ENCODE measurements around the gene SLC1A4.
A peak's percentile ranks its signal among the peaks of the same experiment; 100 is the strongest.
"Not testable (repeated sequence)": the region's sequence is repeated elsewhere in the genome, so short reads cannot be mapped to it uniquely, and the experiment has no call there.

SLC1A4 gene

DNA sequence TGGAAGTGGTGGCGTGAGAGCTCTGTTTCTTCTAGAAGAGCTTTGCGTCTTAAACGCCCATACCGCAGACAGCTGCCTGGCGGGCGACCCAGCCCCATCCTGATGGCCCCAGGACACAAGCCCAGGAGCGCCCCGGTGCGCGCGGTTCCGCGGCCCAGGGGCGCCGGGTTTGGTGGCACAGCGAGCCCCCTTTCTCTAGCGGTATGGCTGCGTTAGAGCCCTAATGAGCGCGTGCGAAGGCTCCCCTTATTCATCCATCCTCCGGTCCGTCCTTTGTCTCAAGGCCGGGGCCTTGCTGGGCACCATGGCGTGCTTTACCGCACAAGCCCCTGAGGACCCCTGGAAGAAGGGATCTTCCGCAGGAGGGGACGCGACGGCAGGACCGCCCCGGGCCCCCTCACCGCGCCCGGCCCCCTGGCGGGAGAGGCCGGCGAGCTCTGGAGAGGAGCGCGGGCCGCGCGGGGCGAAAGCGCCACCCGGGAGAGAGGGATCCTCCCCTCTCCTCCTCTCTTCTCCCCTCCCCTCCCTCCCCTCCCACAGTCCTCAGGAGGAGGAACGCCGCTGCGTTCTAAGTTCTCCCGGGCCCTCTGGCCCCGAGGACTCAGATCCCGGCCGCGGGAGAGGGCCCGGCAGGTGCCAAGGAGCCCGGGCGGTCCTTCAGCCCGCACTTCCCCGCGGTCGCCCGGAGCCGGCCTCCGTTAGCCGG is 626 bp upstream of the SLC1A4 start:
- peak; percentile 80 for DNase-seq
- in situ Hi-C loops (cut with MboI; ENCODE audit: low pct_unique_long_range_greater_than_20kb, low sequenced_read_pairs): no loop called here

DNA sequence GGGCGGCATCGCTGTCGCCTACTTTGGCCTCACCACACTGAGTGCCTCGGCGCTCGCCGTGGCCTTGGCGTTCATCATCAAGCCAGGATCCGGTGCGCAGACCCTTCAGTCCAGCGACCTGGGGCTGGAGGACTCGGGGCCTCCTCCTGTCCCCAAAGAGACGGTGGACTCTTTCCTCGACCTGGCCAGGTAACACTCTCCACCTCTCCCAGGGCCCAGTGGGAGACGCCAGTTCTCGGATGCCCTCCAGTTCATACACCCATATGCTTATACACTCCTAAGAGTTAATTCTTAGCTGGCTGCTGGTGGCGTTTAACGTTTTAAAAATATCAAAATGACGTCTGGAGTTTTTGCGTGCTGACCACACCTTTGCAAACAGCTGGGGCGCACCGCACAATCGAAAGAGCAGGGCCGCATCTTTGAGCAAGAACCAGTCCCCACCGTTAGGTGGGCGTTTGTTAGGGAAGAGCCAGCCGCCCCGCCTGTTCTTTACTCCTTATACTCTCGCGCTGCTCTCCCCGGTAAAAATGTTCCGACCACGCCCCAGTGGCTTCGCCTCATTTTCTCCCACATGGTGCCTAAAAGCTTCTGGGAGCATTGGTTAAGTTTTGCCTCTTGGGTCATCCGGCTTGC is 899 bp downstream of the SLC1A4 start:
- no peak for DNase-seq
- in situ Hi-C loops (cut with MboI; ENCODE audit: low pct_unique_long_range_greater_than_20kb, low sequenced_read_pairs): no loop called here

DNA sequence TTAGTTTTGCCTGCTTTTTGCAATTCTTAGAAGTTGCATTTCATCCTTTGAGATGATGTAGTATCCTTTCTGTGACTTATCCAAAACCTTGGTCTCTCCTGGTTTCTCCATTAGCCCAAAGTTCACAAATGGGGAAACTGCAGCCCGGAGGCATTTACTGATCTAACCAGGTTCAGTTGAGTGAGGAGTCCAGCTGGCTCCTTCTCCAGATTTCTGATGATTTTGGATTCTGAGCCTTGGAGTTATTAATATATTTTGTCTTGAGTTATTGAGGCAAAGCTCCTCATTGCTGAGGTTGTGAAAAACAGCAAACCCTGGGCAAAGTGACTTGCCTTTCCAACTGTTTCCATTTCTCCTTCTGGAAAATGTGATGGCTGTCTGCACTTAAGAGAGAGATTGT is 1.7 kb downstream of the SLC1A4 start:
- no peak for DNase-seq
- in situ Hi-C loops (cut with MboI; ENCODE audit: low pct_unique_long_range_greater_than_20kb, low sequenced_read_pairs): no loop called here

DNA sequence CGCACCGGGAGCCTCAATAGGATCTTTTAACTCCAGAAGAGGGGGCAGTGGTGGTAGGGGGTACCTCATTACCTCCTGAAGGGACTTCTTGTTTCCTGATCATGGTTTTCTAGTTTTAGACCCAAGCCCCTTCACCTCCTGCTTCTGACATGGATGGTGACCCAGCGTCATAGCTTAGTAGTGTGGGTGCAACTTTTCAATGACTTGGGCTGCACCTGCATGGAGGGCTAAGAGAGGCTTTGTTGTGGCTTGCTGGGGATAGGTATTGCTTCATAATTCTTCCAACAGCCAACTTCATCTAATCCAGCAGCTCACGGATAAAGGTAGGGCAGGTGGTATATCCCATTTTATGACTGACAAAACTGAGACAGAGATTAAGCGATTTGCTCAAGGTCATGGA is 3.0 kb downstream of the SLC1A4 start:
- in situ Hi-C loops (cut with MboI; ENCODE audit: low pct_unique_long_range_greater_than_20kb, low sequenced_read_pairs): no loop called here
- DNase-seq: no peak

DNA sequence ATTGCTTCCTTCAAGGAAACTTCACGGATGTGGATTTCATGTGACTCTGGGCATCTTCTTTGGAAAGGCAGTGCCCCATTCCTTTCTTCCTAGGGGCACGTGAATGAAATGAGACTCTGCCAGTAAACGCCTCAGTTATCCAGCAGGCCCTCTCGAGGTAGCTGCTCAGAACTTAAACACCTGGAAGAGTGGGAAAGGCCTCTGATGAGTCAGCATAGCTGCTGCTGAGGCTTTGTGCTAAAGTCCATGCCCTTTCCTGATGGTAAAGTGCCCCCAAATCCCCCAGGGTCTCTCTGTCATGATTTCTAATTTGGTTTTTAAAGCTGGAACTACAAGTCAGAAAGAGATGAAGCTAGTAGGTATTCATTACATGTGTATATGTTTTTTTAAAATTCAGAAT is 3.8 kb downstream of the SLC1A4 start:
- no peak for DNase-seq
- in situ Hi-C loops (cut with MboI; ENCODE audit: low pct_unique_long_range_greater_than_20kb, low sequenced_read_pairs): no loop called here

DNA sequence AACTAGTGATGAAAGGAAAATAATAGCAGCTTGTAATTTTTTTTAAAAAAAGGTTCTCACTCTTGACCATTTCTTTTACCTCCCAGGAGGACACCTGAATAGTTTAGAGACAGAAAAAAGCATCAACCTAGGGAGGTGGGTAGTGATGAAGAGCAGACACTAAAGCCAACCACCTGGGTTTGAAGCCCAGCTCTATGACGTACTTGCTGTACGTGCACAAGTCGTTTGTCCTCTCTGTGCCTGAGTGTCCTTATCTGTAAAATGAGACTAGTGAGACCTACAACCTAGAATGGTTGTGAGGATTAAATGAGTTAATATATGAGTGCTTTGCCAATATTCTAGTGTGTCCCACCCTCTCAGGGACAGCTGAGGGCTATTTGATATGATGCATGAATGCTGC is 5.8 kb downstream of the SLC1A4 start:
- in situ Hi-C loops (cut with MboI; ENCODE audit: low pct_unique_long_range_greater_than_20kb, low sequenced_read_pairs): no loop called here

DNA sequence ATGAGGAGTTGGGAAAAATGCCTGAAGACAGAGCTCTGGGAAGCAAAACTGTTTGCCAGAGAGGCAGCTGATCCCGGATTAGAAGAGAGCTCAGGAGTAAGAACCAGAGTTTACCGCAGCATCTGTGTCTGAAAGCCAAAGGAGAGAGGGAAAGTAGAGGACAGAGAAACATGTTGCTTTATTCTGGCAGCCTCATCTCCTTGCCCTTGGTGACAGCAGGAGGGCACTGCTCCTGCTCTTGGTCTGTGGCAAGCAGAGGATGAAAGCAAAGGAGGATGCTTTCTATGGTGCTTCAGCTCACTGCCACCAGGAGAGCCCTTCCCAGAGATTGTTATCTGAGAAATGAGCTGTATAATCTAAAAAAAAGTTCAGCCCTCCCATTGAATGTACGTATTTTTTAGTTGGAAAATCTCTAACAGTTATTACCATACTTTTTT is 7.7 kb downstream of the SLC1A4 start:
- in situ Hi-C loops (cut with MboI; ENCODE audit: low pct_unique_long_range_greater_than_20kb, low sequenced_read_pairs): no loop called here
- no peak for DNase-seq

More for the DNA sequence above, 5.8 kb downstream of the SLC1A4 start:
- DNase-seq: no peak

DNA sequence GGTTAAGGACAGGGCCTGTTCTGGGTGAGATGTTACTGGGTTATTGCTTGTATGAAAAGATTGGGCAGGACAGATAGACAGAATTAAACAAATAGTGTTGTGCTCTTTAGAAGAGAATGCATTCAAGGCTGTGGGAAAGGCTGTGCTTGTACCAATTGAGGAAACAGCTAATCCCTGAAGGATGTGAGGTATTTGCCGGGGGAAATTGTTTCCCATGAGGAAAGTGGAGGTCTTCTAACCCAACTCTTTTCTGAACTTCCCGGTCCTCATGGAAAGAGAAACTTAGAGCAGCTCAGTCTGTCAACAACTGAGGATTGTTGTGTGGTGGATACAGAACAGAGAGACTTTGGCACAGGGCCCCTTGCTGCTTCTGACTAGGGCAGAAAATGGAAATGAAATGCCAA is 9.5 kb downstream of the SLC1A4 start:
- in situ Hi-C loops (cut with MboI; ENCODE audit: low pct_unique_long_range_greater_than_20kb, low sequenced_read_pairs): no loop called here
- no peak for DNase-seq

DNA sequence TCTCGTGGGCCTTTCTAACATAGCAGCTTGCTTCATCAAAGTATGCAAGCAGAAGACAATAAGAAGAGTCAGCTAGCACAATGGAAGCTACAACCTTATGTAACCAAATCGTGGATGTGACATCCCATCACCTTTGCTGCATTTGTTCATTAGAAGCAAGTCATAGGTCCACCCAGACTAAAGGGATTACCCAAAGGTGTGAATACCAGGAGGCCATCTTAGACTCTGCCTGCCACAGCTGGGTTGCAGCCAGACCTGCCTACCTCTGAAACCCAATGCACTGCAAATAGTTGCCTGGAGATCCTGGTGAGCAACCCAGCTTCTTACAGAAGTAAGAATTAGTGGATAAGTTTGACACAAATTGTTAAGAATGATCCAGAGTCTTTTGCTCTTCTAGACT is 10.6 kb downstream of the SLC1A4 start:
- in situ Hi-C loops (cut with MboI; ENCODE audit: low pct_unique_long_range_greater_than_20kb, low sequenced_read_pairs): no loop called here
- no peak for DNase-seq

DNA sequence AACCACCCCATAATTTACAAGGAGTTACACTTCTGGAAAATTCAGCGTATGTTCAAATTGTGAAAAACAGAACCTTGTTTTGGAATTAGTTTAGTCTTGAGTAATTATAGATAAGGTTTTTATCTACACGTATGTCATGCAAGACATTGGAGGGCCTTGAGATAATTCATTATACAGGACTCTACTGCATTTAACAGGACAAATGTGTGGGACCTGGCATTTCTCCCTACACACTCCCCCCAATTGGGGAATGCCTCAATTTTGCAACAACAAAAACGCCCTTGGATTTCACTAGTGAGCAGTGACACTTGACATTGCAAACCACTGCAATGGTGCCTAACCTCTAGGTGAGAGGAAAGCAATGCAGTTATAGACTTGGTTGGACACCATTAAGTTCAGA is 11.4 kb downstream of the SLC1A4 start:
- in situ Hi-C loops (cut with MboI; ENCODE audit: low pct_unique_long_range_greater_than_20kb, low sequenced_read_pairs): no loop called here
- no peak for DNase-seq

DNA sequence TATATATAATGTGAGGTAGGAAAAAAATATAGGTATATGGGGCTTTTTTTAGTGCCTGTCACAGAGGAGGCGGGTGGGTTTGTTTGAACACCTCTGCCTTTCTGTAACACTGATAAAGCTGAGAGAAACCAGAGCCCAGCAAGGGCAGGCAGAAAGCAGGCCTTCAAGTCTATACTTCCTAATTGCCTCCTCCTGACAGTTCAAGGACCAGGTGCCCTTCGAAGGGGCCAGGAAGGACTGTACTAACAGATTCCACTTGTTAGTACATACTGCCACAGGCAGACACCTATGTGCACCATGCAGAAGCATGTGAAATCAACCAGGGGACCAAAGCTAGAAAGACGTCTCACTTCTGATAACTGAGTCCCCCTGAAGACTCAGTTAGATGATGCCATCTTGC is 13.8 kb downstream of the SLC1A4 start:
- in situ Hi-C loops (cut with MboI; ENCODE audit: low pct_unique_long_range_greater_than_20kb, low sequenced_read_pairs): no loop called here
- DNase-seq: no peak

DNA sequence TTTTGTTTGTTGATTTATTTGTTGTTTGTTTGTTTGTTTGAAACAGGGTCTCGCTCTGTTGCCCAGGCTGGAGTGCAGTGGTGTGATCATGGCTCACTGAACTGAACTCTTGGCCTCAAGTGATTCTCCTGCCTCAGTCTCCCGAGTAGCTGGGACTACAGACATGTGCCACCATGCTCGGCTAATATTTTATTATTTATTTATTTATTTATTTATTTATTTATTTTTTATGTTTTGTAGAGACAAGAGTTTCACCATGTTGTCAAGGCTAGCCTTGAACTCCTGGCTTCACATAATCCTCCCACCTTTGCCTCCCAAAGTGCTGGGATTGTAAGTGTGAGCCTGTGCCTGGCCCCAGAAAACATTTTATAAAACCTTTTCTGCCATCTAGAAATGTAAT is 15.0 kb downstream of the SLC1A4 start:
- in situ Hi-C loops (cut with MboI; ENCODE audit: low pct_unique_long_range_greater_than_20kb, low sequenced_read_pairs); DNase-seq: not testable (repeated sequence)

DNA sequence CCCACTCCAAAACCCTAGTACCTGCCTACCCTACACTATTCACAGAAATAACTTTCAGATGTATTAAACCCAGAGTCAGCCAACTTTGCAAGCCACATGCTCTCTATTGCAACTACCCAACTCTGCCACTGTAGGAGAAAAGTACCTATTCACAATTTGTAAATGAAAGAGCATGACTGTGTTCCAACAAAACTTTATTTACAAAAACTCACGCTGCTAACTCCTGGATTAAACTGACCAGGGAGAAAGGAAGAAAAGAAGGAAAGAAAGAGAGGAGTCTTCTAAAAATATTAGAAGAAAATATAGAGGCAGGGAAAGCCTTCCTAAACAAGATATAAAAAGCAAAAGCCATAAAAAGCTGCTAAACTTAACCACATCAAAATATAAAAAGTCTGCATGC is 24.6 kb downstream of the SLC1A4 start:
- no peak for DNase-seq
- in situ Hi-C loops (cut with MboI; ENCODE audit: low pct_unique_long_range_greater_than_20kb, low sequenced_read_pairs): no loop called here

DNA sequence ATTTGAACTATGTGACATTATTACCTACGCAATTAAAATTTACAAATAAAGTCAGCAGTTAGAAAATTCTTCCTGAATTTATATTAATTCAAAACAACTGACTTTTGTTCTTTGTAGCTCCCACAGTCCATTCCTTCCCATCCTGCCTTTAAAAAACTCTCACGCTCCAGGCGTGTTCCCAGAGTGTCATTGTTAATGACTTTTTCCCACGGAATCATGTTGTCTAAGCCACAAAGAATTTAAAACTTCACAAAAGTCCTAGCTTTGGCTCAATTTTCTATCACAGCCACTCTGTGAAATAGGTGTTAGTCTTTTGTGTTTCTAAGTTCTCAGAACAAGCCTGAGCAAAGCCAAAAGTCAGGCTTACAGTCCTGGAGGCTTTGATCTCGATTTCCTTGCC is 26.5 kb downstream of the SLC1A4 start:
- no peak for DNase-seq
- in situ Hi-C loops (cut with MboI; ENCODE audit: low pct_unique_long_range_greater_than_20kb, low sequenced_read_pairs): no loop called here

DNA sequence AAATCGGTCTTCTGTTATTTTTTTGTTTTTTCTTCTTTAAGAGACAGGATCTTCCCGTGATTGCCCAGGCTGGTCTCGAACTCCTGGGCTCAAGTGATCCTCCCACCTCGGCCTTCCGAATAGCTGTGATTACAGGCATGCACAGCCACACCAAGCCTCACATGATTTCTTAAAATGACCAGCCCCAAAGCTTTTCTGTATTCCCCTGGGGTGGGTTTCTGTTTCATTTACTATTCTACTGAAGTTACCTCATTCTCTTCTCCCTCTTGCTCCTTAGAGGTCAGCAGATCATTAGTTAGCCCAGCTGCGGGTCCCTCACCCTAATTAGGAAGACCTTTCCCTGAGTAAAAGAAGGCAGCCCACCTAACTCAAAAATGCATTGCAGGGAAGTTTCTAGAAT is 27.6 kb downstream of the SLC1A4 start:
- in situ Hi-C loops (cut with MboI; ENCODE audit: low pct_unique_long_range_greater_than_20kb, low sequenced_read_pairs): no loop called here
- DNase-seq: no peak

DNA sequence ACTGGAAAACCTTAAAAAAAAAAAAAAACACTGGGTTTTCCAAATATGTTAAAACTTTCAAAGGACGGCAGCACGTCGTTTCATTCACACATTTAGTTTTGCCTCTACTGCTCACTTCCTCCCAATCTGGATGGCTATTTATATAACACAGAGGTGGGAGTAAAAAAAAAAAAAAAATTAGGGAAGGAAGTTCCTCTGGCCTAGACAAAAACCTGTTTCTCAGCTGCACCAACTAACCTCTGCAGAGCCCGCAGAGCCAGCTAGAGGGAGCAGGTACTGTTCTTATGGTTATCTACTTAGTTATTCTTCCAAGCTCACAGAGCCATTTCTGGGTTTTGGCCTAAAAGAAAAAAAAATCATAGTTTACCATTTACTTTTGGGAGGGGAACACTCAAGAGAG is 28.1 kb downstream of the SLC1A4 start:
- DNase-seq: peak; percentile 95
- in situ Hi-C loops (cut with MboI; ENCODE audit: low pct_unique_long_range_greater_than_20kb, low sequenced_read_pairs): no loop called here

DNA sequence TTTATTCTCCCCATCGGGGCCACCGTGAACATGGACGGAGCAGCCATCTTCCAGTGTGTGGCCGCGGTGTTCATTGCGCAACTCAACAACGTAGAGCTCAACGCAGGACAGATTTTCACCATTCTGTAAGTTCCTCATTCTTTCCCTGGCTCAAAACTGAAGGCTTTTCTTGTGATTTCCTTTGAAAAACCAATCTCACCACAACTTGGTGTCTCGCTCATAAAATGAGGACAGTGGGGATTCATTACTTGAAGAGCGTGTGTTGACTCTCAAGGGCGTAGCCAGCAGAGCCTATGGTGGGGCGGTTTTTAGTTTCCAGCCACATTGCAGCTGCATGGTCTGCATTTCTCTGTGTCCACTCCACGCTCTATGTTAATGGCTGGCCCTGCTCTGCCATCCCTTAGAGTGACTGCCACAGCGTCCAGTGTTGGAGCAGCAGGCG is 29.0 kb downstream of the SLC1A4 start:
- in situ Hi-C loops (cut with MboI; ENCODE audit: low pct_unique_long_range_greater_than_20kb, low sequenced_read_pairs): no loop called here

DNA sequence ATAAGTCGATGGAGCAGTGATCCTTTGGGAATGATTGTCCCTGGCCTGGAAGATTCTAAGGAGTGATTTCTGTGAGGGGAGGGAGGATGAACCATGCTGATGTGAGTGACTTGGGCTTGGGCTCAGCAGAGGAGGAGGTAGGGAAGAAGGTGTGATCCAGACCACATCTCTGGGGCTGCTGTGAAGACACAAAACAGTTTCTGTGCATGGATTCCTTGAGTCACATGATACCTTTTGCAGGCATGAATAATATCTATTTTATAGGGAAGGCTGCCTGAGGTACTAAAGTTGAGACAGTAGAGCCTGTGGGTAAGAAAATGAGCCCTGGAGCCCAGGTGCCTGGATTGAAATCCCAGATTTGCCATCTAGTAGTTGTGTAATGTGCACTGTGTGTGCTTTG is 29.8 kb downstream of the SLC1A4 start:
- no peak for DNase-seq
- in situ Hi-C loops (cut with MboI; ENCODE audit: low pct_unique_long_range_greater_than_20kb, low sequenced_read_pairs): no loop called here

More for the DNA sequence above, 29.0 kb downstream of the SLC1A4 start:
- DNase-seq: peak; percentile 94

DNA sequence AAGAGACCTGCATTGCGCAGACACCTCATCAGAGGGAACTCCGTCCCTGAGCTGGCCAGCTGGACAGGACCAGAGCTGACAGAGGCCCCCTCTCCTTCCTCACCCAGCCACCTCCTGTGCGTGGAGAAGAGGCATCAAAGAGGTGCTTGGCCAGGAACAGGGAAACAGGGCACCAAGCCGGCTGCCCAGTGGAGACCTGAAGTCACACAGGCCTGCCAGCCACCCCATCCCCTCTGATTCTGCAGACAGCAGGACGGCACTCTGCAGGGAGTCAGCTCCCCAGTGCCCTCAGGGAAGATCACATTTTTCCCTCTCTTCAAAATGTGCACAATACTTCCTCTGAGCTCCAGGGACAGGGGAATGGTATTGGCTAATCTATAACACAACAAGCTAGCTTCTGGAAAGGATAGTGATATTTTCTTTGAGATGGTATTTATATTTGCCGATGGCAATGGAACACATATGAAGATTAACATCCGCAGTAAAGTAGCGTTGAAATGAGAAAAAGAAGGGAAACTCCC is 30.5 kb downstream of the SLC1A4 start:
- DNase-seq: no peak
- in situ Hi-C loops (cut with MboI; ENCODE audit: low pct_unique_long_range_greater_than_20kb, low sequenced_read_pairs): no loop called here

DNA sequence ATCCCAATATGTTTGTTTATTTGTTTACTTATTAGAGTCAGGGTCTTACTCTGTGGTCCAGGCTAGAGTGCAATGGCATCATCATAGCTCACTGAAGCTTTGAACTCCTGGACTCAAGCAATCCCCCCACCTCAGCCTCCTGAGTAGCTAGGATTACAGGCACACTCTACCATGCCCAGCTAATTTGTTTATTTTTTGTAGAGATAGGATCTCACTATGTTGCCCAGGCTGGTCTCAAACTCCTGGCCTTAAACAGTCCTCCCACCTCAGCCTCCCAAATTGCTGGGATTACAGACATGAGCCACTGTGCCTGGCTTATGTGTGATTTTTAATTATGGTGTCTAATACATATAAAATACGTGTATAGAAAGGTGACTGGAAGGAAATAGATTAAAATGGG is 31.1 kb downstream of the SLC1A4 start:
- DNase-seq; in situ Hi-C loops (cut with MboI; ENCODE audit: low pct_unique_long_range_greater_than_20kb, low sequenced_read_pairs): not testable (repeated sequence)
